ENCODE results near the gene LRRFIP1.

Gene LRRFIP1

GRCh38 chr2:237701859-237702390 lies 74.5 kb downstream of the LRRFIP1 start:
- DNase-seq (ENCODE audit: low read depth in 2 of 2), result no peak

GRCh38 chr2:237702441-237703391 lies 75.3 kb downstream of the LRRFIP1 start:
- no peak for DNase-seq (ENCODE audit: low read depth in 2 of 2)

- DNase-seq (ENCODE audit: low read depth in 2 of 2), result no peak
Measured at GRCh38 chr2:237704501-237705434, 77.4 kb downstream of the LRRFIP1 start.

GRCh38 chr2:237706257-237706656 lies 78.9 kb downstream of the LRRFIP1 start:
- no peak for DNase-seq (ENCODE audit: low read depth in 2 of 2)

GRCh38 chr2:237708065-237708398 lies 80.6 kb downstream of the LRRFIP1 start:
- no peak for DNase-seq (ENCODE audit: low read depth in 2 of 2)

GRCh38 chr2:237708491-237708890 lies 81.1 kb downstream of the LRRFIP1 start:
- DNase-seq (ENCODE audit: low read depth in 2 of 2), result no peak

GRCh38 chr2:237708961-237709360 lies 81.6 kb downstream of the LRRFIP1 start:
- DNase-seq (ENCODE audit: low read depth in 2 of 2), result no peak

GRCh38 chr2:237711458-237712150 lies 84.2 kb downstream of the LRRFIP1 start:
- DNase-seq (ENCODE audit: low read depth in 2 of 2), result no peak

- no peak for DNase-seq (ENCODE audit: low read depth in 2 of 2)
Measured at GRCh38 chr2:237712477-237713377, 85.3 kb downstream of the LRRFIP1 start.

- no peak for DNase-seq (ENCODE audit: low read depth in 2 of 2)
Measured at GRCh38 chr2:237714690-237715458, 87.5 kb downstream of the LRRFIP1 start.

GRCh38 chr2:237715459-237715947 lies 88.1 kb downstream of the LRRFIP1 start:
- DNase-seq (ENCODE audit: low read depth in 2 of 2), result no peak

- DNase-seq (ENCODE audit: low read depth in 2 of 2), result no peak
Measured at GRCh38 chr2:237716011-237716410, 88.6 kb downstream of the LRRFIP1 start.

- no peak for DNase-seq (ENCODE audit: low read depth in 2 of 2)
Measured at GRCh38 chr2:237717366-237718276, 90.2 kb downstream of the LRRFIP1 start.

GRCh38 chr2:237718277-237718634 lies 90.9 kb downstream of the LRRFIP1 start:
- no peak for DNase-seq (ENCODE audit: low read depth in 2 of 2)

- no peak for DNase-seq (ENCODE audit: low read depth in 2 of 2)
Measured at GRCh38 chr2:237720444-237720843, 93.1 kb downstream of the LRRFIP1 start.

- DNase-seq (ENCODE audit: low read depth in 2 of 2), result no peak
Measured at GRCh38 chr2:237720957-237721356, 93.6 kb downstream of the LRRFIP1 start.

GRCh38 chr2:237721458-237721857 lies 94.1 kb downstream of the LRRFIP1 start:
- no peak for DNase-seq (ENCODE audit: low read depth in 2 of 2)

GRCh38 chr2:237722616-237723015 lies 95.2 kb downstream of the LRRFIP1 start:
- no peak for DNase-seq (ENCODE audit: low read depth in 2 of 2)

GRCh38 chr2:237723023-237723422 lies 95.6 kb downstream of the LRRFIP1 start:
- no peak for DNase-seq (ENCODE audit: low read depth in 2 of 2)

Measured in activated CD4-positive, alpha-beta T cell treated with anti-CD3 and anti-CD28 coated beads for 24 hours (primary cell).